NOMO-1 treated with dmso at 0.1 percent for 144 hours (cell line): ENCODE measurements around the gene ZDHHC11B.
"Not testable (repeated sequence)": the region's sequence is repeated elsewhere in the genome, so short reads cannot be mapped to it uniquely, and the experiment has no call there.

Source experiments
- DNase-seq: peaks from one replicate; lab custom pipeline; 2025; ENCODE audit not compliant: unreplicated experiment; lab: John Stamatoyannopoulos, UW

The ZDHHC11B gene

DNA sequence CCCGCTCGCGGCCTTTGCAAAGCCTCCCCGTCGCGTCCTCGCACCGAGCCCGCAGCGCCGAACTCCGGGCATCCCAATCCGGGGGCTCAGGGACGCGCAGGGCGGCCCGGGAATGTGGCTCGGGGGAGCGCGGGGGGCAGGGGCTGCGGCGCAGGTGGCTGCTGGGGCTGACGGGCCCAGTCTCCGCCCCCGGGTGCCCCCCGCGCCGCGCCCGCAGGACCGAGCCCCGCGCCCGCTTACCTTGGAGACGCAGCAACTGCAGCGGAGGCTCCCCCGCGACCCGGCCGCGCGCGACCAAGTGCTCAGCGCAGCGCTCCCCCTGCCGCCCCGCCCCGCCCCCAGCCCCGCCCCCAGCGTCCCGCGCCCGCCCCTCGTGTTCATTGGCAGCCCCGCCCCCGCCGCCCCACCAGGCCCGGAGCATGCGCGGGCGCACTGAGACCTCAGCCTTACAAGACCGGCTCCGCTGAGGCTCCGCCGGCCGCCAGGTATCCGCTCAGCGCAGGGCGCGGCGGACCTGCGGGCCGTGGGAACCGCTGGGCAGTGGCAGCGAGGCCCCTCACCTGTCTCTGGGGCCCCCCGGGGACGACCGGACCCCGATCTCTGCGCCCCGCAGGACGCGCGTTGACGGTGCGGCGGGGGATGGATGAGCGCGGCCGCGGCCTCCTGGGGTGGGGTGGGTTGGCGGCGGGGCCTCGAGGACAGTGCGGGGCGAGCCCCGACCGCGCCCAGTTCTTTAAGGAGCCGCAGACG is at the start of gene ZDHHC11B:
Gene ZDHHC11B (minus strand): TSS at position 302 of the 750 bp plus-strand sequence. CDS start 17,810 bp downstream, outside the sequence.
- DNase-seq = peak; percentile 64

- DNase-seq = not testable (repeated sequence)
Observed at GRCh38 chr5:834013-834412, 49.5 kb upstream of the ZDHHC11B start.

DNA sequence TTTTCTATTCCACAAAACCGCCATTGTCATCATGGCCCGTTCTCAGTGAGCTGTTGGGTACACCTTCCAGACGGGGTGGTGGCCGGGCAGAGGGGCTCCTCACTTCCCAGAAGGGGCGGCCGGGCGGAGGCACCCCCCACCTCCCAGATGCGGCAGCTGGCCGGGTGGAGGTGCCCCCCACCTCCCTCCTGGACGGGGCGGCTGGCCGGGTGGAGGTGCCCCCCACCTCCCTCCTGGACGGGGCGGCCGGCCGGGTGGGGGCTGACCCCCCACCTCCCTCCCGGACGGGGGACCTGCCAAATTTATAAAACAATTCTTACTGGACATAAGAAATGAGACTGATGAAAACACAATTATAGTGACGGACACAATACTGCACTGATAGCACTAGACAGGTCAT is 43.7 kb upstream of the ZDHHC11B start:
- DNase-seq = not testable (repeated sequence)

DNA sequence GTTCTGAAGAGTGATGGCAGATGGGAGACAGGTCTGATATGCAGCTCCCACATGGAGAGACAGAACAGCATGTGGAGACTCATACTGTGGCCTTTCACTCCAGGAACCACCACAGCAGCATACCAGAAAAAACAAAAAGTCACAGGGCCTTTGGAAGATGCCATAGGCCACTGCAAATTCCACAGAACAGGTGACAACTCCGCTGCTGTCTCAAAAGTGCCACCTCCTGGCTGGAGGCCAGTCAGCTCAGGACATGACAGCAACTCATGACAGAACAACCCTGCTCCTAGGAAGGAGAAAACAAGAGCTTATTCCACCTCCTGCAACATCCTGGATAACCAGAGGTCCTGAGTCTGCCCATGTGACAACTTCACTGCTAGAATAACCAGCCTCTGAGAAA is 41.0 kb upstream of the ZDHHC11B start:
- not testable (repeated sequence) for DNase-seq

DNA sequence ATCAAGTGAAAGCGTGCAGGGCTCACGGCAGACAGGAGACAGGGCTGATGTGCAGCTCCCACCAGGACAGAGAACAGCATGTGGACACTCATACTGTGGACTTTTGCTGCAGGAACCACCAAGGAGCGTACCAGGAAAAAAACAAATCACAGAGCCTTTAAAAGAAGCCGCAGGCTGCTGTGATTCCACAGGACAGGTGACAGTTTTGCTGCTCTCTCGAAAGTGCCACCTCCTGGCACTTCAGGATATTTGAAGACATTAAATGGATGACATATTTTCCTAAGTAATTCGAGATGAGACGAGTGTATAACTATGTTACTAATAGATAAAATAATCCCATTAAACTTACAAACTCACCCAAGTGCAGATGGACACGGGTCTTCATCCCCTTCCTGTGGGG is 37.0 kb upstream of the ZDHHC11B start:
- DNase-seq = no peak

GRCh38 chr5:820245-820644 is 35.7 kb upstream of the ZDHHC11B start:
- DNase-seq = no peak

- no peak for DNase-seq
Observed at GRCh38 chr5:819078-819477, 34.5 kb upstream of the ZDHHC11B start.

GRCh38 chr5:816176-816575 is 31.6 kb upstream of the ZDHHC11B start:
- DNase-seq = no peak

GRCh38 chr5:815449-815848 is 30.9 kb upstream of the ZDHHC11B start:
- no peak for DNase-seq

DNA sequence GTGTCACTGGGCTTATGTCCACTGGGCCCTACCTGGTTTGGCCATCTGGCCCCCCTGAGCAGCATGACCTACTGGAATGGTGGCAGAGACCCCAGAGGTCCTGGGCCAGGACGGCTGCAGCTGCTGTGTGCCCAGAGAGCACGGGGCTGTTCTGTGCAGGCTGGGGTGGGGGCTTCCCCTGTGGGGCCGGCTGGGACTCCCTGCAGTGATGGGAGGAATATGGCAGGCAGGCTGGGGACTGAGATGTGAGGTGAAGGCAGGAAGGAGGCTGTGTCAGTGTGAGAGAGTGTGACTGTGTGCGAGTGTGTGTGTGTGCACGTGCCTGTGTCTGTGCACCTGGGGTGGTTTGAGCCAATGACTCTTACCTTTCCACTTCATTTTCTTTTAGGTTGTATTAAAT is 29.0 kb upstream of the ZDHHC11B start:
- not testable (repeated sequence) for DNase-seq

- DNase-seq = not testable (repeated sequence)
Observed at GRCh38 chr5:811384-811783, 26.9 kb upstream of the ZDHHC11B start.

DNA sequence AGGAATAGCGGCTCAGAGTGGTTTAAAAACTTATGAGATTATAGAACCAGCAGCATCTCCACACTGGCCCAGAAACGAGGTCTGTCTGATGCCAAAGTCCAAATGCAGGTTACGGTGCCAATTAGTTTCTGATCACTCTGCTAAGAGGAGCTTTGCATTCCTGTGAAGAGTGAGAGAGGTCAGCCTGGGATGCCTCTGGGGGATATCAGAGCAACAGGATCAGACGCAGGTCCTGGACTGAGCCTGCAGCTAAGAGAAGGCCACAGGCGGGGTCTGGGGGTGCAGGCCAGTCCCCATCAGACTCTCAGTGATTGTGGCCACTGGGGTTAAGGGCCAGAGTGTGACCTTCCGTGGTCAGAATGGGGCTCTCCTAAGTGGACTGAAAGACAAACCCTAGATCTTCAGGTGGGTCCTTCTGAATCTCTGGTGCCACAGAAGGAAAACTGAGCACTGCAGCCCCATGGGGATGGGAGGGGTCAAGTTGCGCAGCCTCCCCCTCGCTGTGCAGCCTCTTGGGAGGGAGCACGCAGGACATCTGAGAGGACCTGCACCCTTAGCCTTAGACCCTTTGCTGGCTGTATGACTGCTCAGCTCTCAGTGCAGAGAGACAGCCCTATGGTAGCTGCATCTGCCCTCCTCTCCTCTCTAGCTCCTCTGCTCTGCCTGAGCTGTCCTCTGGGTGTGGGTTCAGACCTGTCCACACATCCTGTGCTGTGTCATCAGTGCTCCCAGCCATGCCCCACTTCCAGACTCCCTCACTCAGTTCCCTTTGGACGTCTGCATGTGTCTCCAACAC is 23.4 kb upstream of the ZDHHC11B start:
- DNase-seq = not testable (repeated sequence)

- no peak for DNase-seq
Observed at GRCh38 chr5:801472-801871, 16.9 kb upstream of the ZDHHC11B start.

DNA sequence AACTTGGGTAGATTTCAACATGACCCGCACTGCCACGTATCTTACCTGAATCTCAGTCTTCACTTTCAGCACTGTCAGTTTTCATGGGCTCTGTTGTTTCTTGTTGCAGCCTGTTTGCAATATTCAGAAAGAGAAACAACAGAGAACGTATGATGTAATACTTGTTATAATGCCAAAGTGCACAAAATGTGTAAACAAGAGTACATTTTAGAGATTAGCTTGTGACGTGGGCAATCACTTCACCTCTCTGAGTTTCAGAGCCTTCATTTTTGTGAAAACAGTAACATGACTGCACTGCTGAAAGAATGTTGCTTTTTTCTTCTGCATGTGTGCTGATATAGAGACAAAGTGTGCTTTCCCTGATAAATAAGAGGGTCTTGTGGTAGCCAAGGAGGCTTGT is 16.5 kb upstream of the ZDHHC11B start:
- DNase-seq = not testable (repeated sequence)

DNA sequence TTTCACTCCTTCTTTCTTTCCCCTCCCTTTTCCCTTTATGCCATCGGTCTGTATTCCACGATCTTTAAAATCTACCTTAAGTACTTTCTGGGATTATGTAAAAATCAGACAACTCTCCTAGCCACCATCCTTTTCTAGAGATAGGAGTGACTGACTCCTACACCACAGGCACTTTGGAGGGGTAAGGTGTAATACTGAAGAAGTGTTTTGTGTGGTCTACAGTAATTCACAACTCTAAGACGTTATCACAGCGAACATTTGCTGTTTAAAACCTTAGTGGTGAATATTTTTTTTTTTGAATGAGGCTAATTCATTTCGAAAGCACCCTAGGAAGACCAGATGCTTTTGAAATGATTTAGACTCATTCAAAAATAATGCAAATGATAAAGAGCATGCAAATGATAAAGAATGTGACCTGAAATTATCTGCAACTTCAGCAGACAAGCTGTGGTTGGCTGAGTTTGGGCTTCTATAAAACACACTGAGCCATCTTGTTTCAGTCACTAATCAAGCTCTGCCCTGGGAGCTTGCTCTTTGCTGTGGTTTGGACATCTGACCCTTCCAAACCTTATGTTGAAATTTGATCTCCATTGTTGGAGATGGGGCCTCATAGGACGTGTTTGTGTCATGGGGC is 14.1 kb upstream of the ZDHHC11B start:
- not testable (repeated sequence) for DNase-seq

GRCh38 chr5:797986-798385 is 13.5 kb upstream of the ZDHHC11B start:
- DNase-seq = not testable (repeated sequence)

- DNase-seq = not testable (repeated sequence)
Observed at GRCh38 chr5:795873-796272, 11.3 kb upstream of the ZDHHC11B start.

DNA sequence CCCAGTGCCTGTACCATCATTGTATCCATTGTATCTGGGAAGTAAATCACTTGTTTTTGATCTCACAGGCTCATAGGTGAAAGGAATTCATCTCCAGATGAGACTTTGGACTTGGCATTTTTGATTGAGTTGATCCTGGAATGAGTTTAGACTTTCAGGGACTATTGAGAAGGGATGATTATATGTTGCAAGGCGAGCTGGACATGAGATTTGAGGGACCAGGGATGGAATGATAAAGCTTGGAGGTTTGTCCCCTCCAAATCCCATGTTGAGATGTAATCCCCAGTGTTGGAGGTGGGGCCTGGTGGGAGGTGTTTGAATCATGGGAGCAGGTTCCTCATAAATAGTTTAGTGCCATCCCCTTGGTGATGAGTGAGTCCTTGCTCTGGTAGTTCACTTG is 10.4 kb upstream of the ZDHHC11B start:
- DNase-seq = not testable (repeated sequence)

GRCh38 chr5:788703-789102 is 4.2 kb upstream of the ZDHHC11B start:
- not testable (repeated sequence) for DNase-seq

DNA sequence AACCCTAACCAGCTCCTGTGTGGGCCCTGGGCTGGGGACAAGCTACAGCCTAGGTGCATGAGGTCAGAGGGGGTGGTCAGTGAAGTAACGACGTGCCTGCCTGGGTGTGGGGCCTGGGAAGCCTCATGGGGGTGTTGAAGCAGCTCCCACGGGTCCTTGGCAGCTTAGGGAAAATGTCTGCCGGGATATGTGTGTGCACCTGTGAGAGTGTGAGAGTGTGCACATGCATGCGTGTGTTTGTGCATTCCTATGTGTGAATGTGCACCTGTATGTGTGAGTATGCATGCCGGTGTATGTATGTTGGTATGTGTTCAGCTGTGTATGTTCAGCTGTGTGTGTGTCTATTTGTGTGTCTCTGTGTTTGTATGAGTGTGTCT is 3.3 kb upstream of the ZDHHC11B start:
- DNase-seq = not testable (repeated sequence)

GRCh38 chr5:787224-787856 is 2.8 kb upstream of the ZDHHC11B start:
- DNase-seq = not testable (repeated sequence)
